Right lung (tissue), 5 donors: Measurements from ENCODE around the gene CIB4. TPM values are rescaled to one million over a fixed set of nuclear protein-coding genes. Genes with fewer than 3 reads are reported as not detected.

Experiments used
- DNase-seq, 2 donors: peaks; one replicate each; pipeline ENCODE4 v3.0.0-alpha.2; 2013
- polyA plus RNA-seq, 5 donors: library from polyadenylated mRNA; unstranded; fragments of 120-200 nt; gene quantifications; one replicate each; pipeline versions ENCODE4 v1.2.1 to v1.2.3, GENCODE V29; 2013; ENCODE audit warnings: inconsistent platforms in 1 of 5, low replicate concordance in 1 of 5; ENCODE audit not compliant: insufficient read length in 5 of 5, insufficient read depth in 1 of 5

CIB4 gene
- polyA plus RNA-seq, 5 donors, result 0.83 to 2.3 (median 1.3) TPM

- no peak for DNase-seq
Measured at GRCh38 chr2:26610504-26611335, 30.4 kb downstream of the CIB4 start.

- no peak for DNase-seq
Measured at GRCh38 chr2:26609839-26610277, 31.3 kb downstream of the CIB4 start.

- no peak for DNase-seq
Measured at GRCh38 chr2:26609205-26609631, 31.9 kb downstream of the CIB4 start.

- DNase-seq, result no peak
Measured at GRCh38 chr2:26608557-26608956, 32.6 kb downstream of the CIB4 start.

- no peak for DNase-seq
Measured at GRCh38 chr2:26607698-26608097, 33.5 kb downstream of the CIB4 start.

GRCh38 chr2:26606847-26607190 lies 34.3 kb downstream of the CIB4 start:
- DNase-seq, result no peak

GRCh38 chr2:26605999-26606846 lies 34.9 kb downstream of the CIB4 start:
- DNase-seq, result no peak

- DNase-seq, result peak in 1 of 2 donors; percentile 51
Measured at GRCh38 chr2:26605195-26605998, 35.8 kb downstream of the CIB4 start.

GRCh38 chr2:26602575-26602974 lies 38.6 kb downstream of the CIB4 start:
- no peak for DNase-seq

- DNase-seq, result no peak
Measured at GRCh38 chr2:26599387-26599786, 41.8 kb downstream of the CIB4 start.

GRCh38 chr2:26598996-26599373 lies 42.2 kb downstream of the CIB4 start:
- DNase-seq, result no peak

- no peak for DNase-seq
Measured at GRCh38 chr2:26598336-26598995, 42.7 kb downstream of the CIB4 start.

- no peak for DNase-seq
Measured at GRCh38 chr2:26597197-26597596, 44.0 kb downstream of the CIB4 start.

- DNase-seq, result no peak
Measured at GRCh38 chr2:26595146-26595545, 46.0 kb downstream of the CIB4 start.

- no peak for DNase-seq
Measured at GRCh38 chr2:26591619-26592505, 49.3 kb downstream of the CIB4 start.

GRCh38 chr2:26590980-26591618 lies 50.1 kb downstream of the CIB4 start:
- no peak for DNase-seq

- DNase-seq, result no peak
Measured at GRCh38 chr2:26590508-26590907, 50.7 kb downstream of the CIB4 start.

- DNase-seq, result no peak
Measured at GRCh38 chr2:26588576-26588975, 52.6 kb downstream of the CIB4 start.

- DNase-seq, result no peak
Measured at GRCh38 chr2:26587994-26588393, 53.2 kb downstream of the CIB4 start.

- no peak for DNase-seq
Measured at GRCh38 chr2:26585966-26586365, 55.2 kb downstream of the CIB4 start.
